Right lung (tissue), 5 donors: ENCODE data around the gene SKAP1. TPM values are rescaled to one million over a fixed set of nuclear protein-coding genes. Genes with fewer than 3 reads are reported as not detected.
"Not testable (repeated sequence)": the region's sequence is repeated elsewhere in the genome, so short reads cannot be mapped to it uniquely, and the experiment has no call there.

Source experiments
- DNase-seq, 2 donors: peaks; one replicate each; pipeline ENCODE4 v3.0.0-alpha.2; 2013
- polyA plus RNA-seq, 5 donors: library from polyadenylated mRNA; unstranded; fragments of 120-200 nt; gene quantifications; one replicate each; pipeline versions ENCODE4 v1.2.1 to v1.2.3, GENCODE V29; 2013; ENCODE audit warnings: inconsistent platforms in 1 of 5, low replicate concordance in 1 of 5; ENCODE audit not compliant: insufficient read length in 5 of 5, insufficient read depth in 1 of 5

The SKAP1 gene
- polyA plus RNA-seq, 5 donors, result 1.3 to 2.8 (median 2.0) TPM

DNA sequence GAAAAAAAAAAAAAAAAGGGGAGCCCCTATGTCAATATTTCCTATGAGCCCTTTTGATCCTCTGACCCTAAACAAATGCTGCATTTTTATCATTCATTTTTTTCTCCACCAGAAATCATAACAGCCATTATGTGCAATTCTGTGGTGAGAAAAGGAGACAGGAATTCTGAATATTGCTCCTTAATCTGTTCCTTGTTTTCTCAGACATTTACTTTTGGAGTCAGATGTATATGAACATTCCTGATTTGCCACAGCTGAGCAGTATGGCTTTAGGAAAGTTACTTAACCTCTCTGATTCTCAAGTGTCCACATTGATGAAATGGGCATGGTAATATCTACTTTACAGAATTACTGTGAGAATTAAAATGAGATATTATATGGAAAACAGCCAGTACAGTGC, 144.4 kb downstream of the SKAP1 start:
- DNase-seq, result no peak

DNA sequence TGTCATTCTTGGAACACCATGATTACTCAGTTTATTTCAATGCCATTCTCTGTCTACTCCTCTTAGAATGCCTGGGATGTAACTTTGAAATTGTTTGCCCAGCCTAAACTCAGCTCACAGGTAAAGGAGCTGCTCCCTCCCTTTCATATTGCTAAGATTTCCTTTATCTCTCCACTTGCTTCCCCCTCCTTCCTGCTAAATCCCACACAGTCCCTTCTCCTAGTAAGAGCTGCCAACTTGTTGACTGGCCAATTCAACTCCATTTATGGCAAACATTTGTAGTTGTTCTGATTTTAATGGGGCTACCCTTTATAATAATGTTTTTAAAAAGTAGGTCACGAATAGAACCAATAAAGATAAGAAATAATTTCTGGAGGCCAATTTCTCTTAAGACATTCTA, 146.1 kb downstream of the SKAP1 start:
- DNase-seq, result peak in 1 of 2 donors; percentile 33

DNA sequence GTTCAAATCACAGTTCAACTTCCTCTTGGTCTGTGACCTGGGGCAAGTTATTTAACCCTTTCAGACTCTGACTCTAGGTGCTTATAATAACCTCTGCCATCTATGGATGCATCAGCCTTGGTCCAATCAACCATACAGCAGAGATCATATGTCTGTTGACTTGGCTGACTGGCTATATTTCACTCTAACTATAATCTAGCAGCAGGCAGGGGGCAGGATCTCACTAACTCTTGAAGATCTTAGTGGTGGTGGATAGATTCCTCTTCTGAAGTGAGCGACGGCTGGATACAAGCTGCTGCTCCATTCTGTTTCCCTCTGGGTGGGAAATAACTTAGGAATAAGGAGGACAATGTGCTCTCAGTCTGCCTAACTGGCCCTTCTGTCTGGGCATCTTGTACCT, 146.6 kb downstream of the SKAP1 start:
- no peak for DNase-seq

DNA sequence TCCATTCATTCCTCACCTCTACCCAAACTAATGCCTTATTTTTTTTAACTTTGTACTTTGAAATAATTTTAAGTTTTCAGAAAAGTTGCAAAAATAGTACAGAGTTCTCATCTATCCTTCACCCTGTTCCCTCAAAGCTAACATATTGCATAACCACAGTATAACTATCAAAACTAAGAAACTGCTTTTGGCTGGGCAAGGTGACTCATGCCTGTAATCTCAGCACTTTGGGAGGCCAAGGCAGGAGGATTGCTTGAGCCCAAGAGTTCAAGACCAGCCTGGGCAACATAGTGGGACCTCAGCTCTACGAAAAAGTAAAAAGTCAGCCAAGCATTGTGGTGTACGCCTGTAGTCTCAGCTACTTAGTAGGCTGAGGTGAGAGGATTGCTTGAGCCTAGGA, 147.7 kb downstream of the SKAP1 start:
- DNase-seq, result no peak

DNA sequence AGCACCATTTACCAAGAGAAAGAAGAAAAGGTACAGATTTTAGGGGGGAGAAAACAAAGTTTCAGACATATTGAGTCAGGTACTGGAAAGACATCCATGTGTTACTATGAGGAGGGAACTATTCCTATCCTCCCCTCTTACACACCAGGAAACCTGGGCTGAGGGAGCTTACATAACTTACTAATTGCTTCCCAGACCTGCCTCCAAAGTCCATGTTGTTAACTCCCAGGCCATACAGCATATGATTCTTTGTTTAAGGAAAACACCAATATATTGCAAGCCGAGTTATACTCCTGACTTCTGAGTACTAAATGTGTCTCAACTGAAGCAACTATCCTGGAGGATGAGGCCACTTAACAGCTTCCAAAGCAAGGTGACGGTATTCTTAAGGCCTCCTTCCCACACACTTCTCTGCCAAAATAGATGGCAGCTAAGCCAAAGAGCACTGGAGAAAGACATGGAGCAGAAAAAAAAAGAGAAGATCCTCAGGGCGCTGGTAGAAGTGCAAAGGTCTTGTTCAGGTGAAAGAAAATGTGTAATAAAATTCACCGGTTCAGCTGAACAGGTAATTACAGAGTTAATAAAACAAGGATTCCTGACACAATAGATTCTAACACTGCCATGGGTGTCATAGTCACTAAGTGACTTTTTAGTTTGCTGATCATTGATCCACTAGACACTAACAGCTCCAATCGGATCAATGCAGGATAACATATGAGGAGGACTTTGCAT, 151.1 kb downstream of the SKAP1 start:
- no peak for DNase-seq

DNA sequence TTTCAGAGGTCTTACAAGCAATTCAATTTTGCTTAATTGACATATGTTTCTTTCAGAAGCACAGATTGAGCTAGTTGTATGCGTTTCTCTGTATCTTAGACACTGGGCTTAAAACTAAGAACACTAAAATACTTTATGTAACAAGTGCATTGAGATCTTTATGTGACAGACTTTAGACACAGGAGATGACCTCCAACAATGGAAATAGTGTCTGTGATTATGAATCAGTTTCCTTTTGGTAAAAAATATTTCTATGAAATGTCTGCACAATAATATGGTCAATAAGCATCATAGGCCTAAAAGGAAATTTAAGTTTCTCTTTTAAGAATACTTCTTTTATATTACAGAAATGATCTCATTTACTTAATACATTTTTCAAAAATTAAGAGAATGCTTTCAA, 153.2 kb downstream of the SKAP1 start:
- DNase-seq, result no peak

DNA sequence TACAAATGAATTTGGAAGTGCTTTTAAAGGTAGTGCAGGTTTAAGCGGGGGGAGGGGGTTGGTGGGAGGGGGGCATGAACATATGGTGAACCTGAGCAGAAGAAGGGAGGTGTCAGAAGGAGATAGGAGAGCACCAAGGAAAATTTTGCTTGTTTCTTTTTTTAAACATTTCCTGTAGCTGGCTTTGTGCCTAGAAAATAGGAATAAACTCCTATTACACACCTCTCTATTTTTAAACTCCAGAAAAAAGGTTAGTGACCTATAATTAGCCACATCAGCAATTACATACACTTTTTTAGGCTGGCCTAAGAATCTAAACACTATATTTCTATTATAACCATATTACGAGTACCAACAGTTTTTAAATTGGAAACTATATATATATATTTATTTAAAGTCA, 159.1 kb downstream of the SKAP1 start:
- DNase-seq, result no peak

DNA sequence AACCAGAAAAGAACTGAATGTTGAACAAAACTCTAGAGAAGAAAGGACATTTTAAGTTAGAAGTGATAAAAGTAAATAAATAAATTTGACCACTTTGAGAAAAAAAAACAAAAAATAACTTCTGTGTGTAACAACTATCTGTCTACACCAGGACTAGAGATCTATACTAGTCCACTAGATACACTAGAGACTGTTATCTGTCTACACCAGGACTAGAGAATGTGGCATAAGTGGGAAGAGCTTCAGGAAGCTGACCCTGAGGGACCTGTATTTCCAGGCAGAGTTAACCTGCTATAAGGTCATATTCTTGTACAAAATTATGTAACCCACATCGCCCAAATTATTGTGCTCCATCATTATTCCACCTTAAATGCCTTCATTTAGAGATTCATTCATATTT, 160.8 kb downstream of the SKAP1 start:
- no peak for DNase-seq

DNA sequence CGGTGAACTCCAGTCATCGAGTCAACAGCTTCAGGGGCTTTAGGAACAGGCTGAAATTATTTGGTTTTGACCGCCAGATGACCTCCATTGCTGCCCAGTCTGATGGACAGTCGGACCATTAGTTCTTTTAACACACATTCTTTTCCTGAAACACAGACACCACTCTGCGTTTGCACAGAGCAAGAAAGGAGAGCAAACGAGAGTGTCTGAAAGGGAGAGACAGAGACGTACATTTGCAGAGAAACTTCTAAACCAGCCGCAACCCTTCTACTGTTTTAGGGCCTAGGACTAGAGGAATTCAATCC, 166.3 kb downstream of the SKAP1 start:
- no peak for DNase-seq

DNA sequence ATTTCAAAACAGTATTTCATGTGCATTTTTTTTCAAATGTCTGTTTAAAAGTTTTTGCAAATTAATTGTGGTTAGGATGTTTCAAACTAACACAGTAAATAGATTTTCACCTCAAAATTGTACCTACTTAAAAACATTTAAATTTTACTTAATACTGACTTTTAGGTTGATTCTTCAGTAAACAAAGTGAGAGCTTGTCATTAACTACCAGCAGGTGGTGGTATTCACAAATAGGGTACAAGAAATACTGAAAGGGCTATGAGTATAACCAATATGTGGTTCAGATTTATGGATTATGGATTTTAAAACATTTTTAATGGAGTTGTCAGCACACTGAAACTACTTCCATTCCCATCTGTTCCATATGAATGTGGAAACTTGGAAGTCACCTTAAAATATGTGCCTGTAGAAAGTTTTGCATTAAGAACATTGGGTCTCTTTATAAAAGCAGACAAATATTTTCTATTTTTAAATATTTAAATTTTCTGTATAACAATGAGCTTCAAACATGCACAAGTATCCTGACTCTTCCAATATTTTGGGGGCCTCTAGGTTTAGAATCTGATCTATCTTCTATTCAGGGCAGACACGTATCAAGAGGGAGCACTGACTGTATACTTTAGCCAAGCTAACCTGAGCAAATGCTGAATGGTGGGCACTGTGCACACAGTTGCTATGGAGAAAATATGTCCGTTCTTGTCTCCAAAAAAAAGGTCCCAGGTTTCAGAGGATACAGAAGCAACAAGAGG, 166.9 kb downstream of the SKAP1 start:
- no peak for DNase-seq

DNA sequence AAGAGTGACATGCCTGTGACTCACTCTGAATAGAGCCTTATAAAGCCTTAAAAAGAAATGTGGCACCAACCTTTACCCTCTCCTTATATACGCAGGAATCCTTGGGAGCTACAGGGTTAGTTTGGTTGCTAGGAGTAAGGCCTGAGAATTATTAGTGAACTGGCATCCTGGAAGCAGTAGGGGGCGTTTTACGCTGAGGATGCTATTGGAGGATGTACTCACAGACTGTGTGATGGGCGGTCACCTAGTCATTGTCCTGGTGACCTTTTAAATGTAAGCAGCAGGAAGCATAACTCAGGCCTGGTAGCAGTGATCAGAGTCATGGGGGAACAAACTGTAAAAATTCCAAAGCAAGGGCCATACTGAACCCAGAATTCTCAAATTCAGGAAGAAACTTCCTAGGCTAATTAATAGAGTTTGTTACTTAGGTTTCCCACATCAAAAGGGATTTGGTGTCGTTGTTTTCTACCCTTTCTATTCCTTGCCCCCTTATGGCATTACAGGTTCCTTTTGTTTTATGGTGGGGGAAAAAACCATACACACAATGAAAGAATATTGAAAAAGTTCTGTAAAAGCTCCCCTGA, 168.6 kb downstream of the SKAP1 start:
- DNase-seq, result no peak

DNA sequence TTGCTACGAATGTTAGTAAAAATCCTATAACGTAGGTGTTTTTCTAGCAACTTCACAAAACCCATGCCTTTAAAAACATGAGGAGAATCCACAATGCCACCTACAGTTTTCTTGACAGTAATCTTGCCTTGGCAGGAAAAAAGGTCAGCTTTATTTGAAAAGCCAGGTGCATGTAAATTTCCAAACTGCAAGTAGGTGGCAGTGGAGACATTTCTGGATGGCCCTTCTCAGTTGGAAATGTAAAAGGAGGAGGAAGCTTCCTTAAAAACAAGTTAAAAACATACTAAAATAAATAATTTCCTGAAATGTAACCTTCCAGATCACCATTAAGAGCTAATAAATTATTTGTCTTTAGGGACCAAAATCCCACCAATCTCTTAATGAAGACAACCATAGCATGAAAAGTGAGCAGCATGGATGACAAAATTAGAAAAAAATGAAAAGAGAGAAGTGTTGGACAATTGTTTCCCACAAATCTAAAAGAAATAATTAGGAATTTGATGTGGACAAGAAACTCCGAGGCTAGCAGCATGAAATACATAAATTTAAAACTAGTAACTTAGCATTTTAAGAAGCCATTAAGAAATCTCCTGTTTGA, 170.2 kb downstream of the SKAP1 start:
- DNase-seq, result no peak

DNA sequence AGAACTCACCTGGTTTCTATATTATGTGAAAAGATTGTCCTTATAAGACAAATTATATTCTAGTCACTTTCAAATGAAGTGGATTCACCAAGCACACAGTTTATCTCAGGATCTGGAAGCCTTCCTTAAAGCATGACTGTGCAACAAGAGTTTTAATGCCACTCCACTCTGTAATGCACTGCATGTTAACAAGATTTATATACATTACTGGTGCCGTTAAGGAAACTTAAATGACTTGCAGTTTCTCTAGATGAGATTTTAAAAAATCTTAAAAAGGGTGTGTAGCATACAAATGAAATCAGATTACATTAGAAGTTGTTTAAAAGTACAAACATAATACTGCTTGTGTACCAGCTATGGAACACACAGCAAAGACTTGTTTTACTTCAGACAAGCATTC, 171.7 kb downstream of the SKAP1 start:
- DNase-seq, result no peak

DNA sequence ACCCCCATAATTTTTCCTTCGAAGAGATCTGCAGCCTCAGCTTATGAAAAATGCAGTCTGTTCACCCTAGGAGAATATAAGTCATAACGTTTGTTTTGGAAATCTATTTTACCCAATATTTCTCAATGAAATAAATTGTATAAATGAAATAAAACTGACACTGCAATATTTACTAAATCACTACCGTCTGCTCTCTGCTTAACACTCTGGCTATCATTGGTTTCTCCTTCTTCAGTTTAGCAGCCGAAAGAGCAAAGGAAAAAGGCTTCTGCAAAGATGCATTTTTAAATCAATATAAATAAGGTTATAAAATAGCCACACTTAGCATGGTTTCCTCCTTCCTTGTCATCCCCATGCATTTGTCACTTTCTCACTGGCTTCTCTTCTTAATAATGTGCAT, 174.3 kb downstream of the SKAP1 start:
- no peak for DNase-seq

DNA sequence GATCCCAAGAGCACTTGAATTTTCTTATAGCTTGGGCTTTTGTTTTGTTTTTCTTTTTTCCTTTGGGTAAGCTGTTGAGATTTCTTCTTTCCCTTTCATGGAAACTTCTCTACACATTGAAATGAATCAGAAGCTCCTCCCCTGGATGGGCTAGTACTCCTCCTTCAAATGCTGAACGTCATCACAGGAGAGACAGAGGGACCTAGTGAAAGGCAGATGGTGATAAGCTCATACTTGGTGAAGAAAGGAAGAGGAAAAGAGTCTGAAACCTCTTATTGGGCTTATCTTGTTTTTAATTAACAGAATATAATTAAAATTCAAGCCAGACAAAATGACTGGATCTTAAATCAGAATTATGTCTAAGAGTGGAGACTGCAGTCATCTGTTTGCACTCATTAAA, 175.1 kb downstream of the SKAP1 start:
- DNase-seq, result no peak

DNA sequence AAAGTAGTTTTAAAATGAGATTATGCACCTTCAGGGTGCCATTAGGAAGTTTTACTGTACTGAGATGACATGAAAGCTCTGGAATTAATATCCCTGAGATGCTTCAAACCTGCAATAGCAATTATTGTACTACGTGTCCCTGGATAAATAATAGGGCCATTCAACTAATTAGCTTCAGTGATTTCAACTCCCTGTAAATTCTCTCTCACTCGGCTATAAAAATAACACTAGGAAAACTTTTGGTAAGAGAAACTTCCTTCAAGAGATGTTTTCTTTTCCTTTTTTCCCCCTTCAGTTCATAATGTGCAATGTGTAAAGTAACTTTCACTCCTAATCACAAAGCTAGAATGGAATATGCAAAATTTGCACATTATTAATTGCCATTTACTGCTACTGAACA, 176.0 kb downstream of the SKAP1 start:
- no peak for DNase-seq

DNA sequence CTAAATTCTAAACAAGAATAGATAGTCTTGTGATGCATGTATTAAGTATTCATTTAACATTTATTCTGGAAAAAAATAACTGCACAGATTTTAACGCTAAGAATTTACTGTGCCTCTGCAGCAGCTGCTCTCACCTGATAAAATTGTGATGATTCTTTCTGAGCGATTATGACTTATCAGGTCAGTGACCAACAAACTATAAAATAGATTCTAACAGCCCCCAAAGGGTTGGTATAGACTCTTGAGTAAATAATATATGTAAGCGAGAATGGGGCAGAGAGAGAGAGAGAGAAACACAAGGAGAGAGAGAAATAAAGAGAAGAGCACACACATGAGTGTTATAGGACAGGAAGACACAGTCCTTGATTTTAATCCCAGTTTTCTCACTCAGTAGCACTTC, 178.1 kb downstream of the SKAP1 start:
- DNase-seq, result no peak

DNA sequence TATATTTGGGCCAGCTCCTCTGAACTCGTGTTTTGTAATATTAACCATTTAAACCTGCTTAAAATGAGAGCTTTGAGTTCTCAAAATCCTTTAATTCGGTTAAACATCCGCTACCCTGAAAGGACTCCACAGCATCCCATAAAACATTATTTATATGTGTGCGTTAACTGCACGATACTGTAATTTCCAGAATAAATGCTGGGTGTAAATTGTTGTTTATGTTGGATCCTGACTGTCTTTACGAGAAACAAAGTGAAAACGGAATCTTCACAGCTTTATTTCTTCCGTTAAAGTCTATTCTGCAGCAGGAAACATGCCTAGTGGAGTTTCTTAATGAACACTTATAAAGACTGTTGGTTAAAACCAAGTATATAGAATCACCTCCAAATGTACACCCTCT, 179.1 kb downstream of the SKAP1 start:
- no peak for DNase-seq

DNA sequence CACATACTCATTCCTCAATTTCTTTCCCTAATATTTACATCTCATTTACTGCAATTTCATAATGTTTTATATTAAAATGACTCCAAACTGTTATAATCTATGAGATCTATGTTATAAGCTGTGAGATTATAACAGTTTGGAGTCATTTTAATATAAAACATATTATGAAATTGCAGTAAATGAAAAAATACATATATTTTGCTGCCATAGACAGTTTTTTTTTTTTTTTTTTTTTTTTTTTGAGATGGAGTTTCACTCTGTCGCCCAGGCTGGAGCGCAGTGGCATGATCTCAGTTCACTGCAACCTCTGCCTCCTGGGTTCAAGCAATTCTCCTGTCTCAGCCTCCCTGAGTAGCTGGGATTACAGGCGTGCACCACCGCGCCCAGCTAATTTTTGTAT, 180.0 kb downstream of the SKAP1 start:
- DNase-seq, result not testable (repeated sequence)

DNA sequence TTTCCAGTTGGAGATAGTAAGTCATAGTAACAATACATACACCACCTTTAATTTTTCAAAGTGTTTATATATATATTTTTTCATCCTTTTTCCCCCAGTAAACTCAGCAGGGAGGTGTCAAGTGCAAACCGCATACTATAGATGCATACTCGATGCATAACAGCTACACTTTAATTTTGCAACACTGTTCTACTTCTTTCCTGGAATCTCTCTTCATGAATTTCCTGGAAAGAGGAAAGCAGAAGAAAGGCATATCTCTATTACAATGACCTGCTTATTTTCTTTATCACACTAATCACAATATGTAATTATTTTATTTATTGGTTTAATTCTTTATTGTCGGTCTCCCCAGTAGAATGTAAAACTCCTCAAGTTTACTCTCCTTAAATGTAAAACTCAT, 182.4 kb downstream of the SKAP1 start:
- no peak for DNase-seq

DNA sequence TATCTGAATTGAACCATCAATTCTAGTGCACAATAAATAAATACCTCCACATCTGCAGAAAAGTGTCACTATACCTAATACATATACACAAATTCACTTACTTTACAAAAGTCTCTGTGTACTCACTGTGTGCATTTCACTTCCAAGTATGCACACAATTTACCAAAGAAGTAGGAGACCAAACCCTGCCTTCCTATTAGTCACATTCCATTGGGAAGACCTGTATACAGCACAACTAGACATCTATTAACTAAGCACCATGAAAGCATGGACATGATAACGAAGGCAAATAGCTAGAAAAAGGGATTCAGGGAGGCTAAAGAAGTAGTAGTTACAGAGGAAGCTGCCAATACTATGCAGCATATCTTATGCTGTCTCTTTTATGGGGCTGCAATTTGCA, 183.0 kb downstream of the SKAP1 start:
- no peak for DNase-seq

DNA sequence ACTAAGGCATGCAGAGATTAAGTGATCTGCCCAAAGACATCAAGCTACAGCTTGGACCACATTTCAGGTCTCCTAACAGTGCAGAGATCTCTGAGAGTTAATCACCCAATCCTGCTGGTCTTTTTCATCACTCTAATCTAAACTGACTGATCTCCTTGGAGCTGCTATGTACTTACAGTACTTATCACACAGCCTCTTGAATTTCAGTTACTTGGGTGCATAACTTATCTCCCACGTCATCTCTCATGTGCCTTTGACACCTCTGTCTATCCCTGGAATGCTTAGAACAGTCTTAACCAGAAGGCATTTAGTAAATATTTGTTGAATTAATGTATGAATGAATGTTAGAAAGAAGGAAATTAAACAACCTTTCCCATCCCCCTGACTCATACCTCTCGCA, 183.4 kb downstream of the SKAP1 start:
- DNase-seq, result no peak

DNA sequence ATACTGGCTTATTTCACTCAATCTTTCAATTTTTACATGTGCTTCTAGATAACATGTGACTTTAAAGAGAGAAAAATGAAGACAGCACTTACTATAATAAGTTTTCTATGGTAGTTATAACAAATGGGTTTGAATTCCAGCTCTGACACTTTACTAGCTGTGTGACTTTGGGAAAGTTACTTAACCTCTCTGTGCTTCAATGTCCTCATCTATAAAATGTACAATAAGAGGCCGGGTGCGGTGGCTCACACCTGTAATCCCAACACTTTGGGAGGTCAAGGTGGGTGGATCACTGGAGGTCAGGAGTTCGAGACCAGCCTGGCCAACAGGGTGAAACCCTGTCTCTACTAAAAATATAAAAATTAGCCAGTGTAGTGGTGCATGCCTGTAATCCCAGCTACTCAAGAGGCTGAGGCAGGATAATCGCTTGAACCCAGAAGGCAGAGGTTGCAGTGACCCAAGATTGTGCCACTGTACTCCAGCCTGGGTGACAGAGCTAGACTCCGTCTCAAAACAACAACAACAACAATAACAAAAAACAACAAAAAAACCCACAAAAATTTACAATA, 184.5 kb downstream of the SKAP1 start:
- DNase-seq, result not testable (repeated sequence)
